Left ventricle myocardium superior (tissue), 1 donor: ENCODE results near the gene CEP135. TPM values are rescaled to one million over a fixed set of nuclear protein-coding genes. Genes with fewer than 3 reads are reported as not detected.
"Not testable (repeated sequence)": the region's sequence is repeated elsewhere in the genome, so short reads cannot be mapped to it uniquely, and the experiment has no call there.

Experiments
- ATAC-seq: fragments of 200-7000 bp; cut with Tn5 transposase; one replicate; pipeline ENCODE4 v1.9.1; 2020; ENCODE audit warnings: mild to moderate bottlenecking, moderate library complexity
- DNase-seq: peaks from one replicate; pipeline ENCODE4 v3.0.0-alpha.2; 2020
- intact Hi-C: fragments of 100-400 bp; cut with micrococcal nuclease; formaldehyde crosslinking; loops from one replicate; pipeline ENCODE4 v1.11.0; 2022
- total RNA-seq: library from RNA; stranded (reverse); fragmentation: NEBNext Ultra II Directional; extraction: Animal tissue kit (Norgen Biotek cat#: 25700); gene quantifications from one replicate; pipeline ENCODE4 v1.2.1, GENCODE V29; 2021
- donor health status: DM: no; HTN: yes; CAD: no; lungs with severe emphysema.

The CEP135 gene
- total RNA-seq, 1 donor from 2014 or later, result 2.5 TPM

DNA sequence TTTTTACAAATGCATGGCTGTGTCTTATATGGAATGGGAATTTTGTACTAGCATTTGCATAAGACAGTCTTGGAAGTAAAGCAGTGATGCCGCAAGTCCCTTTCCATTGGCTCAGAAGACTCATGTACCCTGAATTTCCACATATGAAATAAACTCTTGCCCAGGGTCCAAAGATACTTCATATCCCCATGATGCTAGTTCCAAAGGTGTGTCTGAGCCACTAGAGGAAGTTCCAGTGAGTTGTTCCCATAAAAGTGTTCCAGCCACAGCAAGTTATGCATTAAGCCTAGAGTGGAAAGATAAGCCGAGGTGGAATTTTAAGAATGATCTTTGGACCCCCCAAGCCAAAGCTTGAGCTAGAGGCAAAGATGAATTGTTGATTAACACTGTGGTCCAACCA, 9.3 kb upstream of the CEP135 start:
- no peak for ATAC-seq
- intact Hi-C loops, result no loop called here

DNA sequence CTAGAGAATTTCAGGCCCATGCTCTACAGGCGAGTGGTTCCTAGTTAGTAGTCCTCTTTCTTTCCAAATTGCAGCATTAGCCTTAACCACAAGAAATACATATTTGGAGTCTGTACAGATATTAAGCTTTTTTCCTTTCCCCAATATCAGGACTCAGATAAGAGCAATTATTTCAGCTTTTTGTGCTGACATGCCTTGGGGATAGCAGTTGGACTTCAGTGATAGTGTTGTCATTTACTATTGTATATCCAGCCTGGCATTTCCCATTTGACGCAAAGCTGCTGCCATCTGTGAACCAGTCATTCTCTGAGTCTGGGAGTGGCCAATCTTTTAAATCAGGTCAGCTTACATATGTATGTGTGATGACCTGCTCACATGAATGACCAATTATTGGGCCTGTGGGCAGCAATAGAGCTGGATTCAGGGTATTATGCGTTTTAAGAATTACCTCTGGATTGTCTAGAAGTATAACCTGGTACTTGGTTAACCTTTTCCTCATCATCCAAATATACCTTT, 6.8 kb upstream of the CEP135 start:
- intact Hi-C loops, result no loop called here
- ATAC-seq, result no peak

More for the DNA sequence above, 9.3 kb upstream of the CEP135 start:
- no peak for DNase-seq

DNA sequence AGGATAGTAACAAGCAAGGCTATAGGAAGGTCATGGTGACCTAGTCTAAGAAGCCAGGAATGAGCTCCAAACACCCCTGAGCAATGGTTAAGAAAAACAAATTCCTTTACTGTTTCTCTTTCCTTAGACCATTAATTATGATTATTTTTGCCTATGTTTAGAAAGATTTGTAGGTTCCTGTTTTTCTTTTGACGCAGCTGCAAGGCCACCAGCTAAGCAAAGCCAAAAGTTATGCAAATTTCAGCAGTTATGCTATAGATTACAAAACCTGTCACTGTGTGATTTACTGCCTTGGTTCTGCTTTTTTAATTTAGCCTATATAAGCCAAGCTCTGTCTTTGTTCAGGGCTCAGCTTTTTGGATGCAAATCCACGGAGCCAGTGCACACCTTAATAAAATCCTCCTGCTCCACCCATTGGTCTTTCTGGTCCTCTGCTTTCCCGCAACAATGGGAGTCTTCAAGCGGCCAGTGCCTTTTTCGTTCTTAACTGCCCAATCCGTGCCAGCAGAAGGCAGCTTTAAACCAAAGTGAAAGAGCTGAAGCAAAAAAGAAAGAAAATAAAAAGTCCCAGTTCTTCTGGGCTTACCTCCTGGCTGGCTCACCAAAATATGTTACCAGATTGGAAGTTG, 1.4 kb upstream of the CEP135 start:
- DNase-seq (no peak), ATAC-seq (no peak)
- intact Hi-C loops, result no loop called here

More for the DNA sequence above, 6.8 kb upstream of the CEP135 start:
- no peak for DNase-seq

DNA sequence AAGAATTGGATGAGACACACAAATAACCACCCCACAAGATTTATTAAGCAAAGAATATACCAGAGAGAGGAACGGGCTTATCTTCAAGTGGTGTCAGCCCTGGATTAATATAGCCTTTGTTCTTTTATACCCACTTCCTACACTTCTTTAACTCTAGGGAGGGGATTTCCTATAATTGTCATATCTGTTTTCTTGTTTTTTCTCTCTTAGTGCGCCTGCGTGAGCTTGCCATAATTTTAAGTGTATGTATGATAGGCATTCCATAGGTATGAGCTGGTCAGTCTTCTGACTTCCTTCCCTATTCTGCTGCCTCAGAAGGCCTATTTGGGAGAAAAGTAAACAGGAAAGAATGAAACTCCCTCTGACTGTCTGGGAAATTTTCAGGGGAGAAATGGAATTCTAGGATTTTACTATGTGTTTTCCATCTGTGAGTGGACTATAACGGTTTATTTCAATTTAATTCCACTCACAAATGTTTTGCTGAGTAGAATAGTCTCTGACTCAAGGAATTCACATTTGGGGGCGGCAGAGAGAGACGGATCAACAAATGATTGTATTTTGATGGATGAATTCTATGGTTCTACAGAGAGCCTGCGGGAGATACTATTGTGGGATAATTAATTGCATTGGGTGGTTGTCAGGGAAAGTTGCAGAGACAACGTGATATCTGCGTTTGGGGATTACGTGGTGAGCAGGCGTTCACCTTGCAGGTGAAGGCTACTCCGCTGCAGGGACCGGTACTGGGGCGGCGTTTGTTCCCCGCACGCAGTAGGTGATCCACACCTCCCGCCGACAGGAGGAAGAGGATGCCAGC, 626 bp upstream of the CEP135 start:
- DNase-seq, result no peak
- intact Hi-C loops, result no loop called here
- no peak for ATAC-seq

DNA sequence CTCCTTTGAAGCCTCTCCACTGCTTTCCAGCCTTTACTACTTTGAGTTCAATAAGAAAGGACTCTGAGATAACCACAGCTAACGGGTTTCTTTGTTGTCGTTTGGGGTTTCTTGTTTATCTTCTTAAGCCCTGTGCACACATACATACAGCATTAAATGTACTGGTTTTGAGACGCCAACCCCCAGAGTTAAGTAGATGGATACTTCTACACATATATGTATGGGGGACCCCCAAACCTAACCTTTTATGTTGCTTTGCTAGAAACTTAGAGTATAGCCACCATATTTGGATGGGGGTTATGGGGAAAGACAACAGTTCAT, 697 bp downstream of the CEP135 start:
- intact Hi-C loops, result no loop called here
- DNase-seq (no peak), ATAC-seq (no peak)

DNA sequence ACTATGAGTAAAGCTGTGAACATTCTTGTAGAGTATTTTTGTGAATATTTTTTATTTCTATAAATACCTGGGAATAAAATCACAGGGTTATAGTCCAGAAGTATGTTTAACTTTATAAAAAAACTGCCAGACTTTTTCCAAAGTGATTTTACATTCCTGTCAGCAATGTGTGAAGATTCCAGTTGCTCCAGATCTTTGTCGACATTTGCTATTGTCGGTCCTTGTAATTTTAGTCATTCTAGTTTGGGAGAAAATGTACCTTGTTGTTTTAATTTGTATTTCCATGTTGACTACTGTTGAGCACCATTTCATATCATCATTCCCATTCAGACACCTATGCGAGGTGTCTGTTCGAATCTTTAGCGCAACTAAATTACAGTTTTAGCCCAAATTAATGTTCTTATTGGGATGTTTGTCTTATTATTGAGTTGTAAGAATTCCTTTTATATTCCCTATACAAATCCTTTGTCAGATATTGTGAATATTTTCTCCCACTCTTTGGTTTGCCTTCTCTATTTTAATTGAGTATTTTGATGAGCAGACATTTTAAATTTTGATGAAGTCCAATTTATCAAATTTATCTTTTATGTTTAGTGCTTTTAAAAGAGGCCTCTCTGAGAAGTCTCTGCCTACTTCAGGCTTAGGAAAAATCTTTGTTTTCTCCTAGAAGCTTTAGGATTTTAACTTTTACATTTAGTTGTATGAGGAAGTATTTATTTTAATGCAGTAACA, 2.6 kb downstream of the CEP135 start:
- intact Hi-C loops, result no loop called here
- no peak for ATAC-seq
- no peak for DNase-seq

DNA sequence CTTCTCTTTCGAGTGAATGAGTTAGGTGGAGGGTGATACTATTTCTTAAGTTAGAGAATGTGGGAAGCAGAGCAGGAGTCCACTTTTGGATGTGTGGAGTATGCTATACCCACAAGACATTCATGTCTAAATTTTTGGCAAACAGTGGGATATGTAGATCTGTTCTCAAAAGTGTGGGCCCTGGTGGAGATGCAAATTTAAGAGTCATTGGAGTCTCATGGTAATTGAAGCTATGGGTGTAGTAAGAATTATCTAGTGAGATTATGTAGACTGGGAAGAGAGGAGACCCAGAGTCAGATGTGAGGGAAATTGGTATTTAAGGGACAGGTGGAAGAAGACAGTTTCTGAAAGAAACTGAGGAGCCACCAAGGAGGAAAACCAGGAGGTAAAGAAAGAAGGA, 7.0 kb downstream of the CEP135 start:
- no peak for DNase-seq
- intact Hi-C loops, result no loop called here
- ATAC-seq, result no peak

DNA sequence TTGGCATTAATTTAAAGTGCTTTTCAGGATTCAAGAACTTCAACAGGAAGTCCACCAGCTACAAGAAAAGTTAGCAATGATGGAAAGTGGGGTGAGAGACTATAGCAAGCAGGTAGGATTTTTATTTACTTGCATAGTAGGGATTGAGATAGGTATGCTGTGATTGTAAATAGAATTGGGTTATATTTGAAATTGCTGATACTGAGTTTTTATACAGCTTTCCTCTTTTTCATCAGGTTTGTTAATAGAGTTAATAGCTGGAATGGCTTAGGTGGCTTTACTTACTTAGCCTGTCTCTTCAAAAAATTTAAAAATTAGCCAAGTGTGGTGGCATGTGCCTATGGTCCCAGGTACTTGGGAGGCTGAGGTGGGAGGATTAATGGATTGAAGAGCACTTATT, 10.9 kb downstream of the CEP135 start:
- intact Hi-C loops, result no loop called here
- DNase-seq (no peak), ATAC-seq (no peak)

DNA sequence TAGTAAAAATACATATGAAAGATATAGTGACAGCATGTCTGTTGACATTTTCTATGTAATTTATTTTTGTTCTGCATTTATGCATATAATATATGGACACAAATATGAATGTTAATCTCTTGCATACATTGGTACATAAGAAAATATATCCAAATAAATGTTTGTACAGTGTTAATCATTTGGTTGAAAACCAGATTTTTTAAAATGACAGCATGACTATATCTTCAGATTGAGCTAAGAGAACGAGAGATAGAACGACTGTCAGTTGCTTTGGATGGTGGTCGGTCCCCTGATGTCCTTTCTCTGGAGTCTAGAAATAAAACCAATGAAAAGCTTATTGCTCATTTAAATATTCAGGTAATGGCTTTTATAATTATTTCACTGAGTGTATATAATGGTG, 15.3 kb downstream of the CEP135 start:
- ATAC-seq, result no peak
- no peak for DNase-seq
- intact Hi-C loops, result no loop called here

DNA sequence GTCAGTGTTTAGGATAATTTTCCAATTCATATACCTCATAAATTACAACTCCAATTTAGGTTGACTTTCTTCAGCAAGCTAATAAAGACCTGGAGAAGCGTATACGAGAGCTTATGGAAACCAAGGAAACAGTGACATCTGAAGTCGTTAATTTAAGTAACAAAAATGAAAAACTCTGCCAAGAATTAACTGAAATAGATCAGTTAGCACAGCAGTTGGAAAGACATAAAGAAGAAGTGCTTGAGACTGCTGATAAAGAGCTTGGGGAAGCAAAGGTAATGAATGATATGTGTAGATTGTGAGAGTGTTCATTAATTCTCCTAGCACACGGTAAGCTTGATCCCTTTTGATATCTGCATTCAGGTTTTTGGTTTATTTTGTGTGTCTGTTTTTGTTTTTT, 16.8 kb downstream of the CEP135 start:
- ATAC-seq, result no peak
- intact Hi-C loops, result no loop called here
- DNase-seq, result no peak

DNA sequence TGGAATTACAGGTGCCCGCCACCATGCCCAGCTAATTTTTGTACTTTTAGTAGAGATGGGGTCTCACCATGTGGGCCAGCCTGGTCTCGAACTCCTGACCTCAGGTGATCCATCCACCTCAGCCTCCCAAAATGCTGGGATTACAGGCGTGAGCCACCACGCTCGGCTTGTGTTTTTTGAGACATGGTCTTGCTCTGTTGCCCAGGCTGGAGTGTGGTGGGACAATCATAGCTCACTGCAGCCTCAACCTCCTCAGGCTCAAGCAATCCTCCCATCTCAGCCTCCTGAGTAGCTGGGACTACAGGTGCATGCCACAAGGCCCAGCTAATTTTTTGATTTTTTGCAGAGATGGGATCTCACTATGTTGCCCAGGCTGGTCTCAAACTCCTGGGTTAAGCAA, 17.6 kb downstream of the CEP135 start:
- ATAC-seq, intact Hi-C loops, DNase-seq: not testable (repeated sequence)

DNA sequence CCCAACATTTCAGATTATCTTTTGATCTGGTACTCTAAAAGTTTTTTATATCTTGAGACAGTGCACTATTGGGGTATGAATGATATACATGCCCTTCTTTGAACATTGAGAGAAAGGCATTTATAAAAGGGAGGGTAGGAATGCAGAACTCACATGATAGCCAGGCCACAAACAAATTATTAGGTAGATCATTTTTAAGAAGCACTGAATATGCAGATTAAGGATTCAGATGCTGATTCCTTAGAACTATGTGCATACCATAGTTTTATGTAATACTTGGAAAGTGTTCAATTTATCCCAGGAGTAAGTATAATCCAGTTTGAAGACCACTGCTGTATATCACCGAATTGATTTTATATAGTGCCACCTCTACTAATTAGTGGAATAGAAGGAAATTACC, 18.6 kb downstream of the CEP135 start:
- no peak for DNase-seq
- no peak for ATAC-seq
- intact Hi-C loops, result no loop called here

DNA sequence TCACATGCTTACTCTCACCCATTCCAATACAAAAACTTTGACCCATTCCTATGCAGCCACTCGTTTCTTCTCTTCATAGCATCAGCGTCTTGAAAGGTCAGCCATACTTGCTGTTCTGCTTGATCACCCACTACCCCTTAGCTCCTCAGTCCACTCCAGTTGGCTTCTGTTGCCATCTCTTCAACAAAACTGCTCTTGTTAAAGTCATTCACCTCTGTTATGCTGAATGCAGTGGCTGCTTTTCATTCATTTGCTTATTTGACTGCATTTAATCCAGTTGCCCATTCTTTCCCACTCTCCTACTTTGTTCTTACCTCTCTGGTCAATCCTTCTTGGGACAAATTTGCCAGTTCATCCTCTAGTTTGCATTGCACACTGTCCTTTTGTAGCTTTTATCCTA, 24.9 kb downstream of the CEP135 start:
- DNase-seq, result no peak
- intact Hi-C loops, result no loop called here
- no peak for ATAC-seq

DNA sequence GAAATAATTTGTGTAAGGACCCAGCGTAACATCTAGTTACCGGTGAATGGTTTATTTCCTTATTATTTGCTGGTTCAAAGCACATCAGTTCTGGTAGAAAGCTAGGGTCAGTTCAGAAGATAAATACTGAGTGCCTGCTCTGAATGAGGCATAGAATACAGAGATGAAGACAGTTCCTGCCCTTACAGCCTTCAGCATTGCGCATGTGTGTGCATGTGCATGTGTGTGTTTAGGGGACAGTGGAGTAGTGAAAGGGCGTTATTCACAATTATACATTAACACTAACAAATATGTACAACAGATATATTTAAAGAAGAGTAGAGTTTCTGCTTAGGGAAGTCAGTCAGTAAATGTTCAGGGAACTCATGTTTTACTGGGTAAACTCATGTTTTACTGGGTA, 29.1 kb downstream of the CEP135 start:
- intact Hi-C loops, result no loop called here
- DNase-seq (no peak), ATAC-seq (no peak)

DNA sequence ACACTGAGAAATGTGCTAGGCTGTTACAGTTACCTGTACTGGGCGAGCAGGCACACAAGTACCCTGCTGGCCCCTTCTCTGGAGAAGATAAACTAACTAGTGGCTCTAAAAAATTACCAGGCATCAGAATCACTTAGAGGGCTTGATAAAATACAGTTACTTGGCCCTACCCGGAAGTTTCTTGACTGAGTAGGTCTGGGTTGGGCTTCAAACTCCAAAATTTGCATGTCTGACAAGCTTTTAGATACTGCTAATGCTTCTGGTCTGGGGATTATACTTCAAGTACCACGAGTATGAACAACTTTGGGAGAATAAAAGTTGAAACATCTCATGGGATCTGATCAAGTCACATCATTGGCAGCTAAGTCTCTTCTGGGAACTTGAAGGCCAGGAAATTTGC, 30.8 kb downstream of the CEP135 start:
- intact Hi-C loops, result no loop called here
- ATAC-seq (no peak), DNase-seq (no peak)

DNA sequence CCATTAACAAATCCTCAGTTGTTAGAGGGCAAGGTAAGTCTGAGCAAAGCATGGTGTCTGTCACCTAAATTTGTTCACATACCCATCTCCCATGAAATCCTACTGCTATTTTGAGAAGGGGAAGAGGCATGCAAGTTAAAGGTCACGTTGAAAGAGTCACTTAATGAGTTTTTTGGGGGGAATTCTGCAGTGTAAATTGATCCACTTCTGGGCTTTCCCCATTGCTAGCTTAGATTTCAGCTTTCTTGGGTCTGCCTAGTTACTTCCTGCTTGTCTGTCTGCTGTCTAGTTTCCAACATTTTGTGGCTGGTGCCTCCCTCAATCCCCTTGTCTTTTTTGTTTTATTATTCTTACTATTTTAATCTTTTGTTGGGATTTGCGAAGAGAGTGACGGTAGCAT, 32.0 kb downstream of the CEP135 start:
- intact Hi-C loops, result no loop called here
- no peak for DNase-seq
- no peak for ATAC-seq

DNA sequence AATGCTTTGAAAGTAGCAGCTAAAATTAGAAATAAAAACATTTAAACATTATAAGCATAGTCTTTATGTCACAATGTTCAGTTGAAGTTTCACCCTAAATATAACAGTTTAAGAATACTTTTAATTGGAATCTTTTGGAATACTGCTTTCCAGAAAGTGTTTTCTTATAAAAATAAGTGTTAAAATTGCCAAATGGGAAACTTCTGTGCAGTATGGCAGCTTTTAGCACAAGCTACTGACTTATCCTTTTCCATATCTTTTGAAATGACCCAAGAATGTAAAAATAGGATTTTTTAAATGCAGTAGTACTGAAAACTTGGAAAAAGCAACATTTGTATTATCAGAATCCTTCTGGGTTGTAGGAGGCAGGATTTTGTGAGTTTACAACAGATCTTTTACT, 34.2 kb downstream of the CEP135 start:
- ATAC-seq (no peak), DNase-seq (no peak)
- intact Hi-C loops, result no loop called here

DNA sequence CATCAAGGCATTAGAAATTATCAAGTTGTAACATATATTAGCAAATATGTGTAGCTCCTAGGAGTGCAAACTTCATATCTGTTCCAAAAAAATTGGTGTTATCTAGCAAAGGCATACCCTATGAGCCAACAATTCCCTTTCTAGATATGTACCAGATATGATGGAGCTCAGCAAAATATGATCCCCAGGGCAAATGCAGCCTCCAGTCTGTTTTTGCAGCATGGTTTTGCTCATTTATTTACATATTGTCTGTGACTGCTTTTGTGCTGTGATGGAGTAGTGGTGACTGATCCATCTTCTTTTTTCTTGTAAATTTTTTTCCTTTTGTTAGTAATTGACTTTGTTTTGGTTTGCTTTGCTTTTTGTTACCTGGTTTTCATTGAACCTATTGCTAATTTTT, 41.0 kb downstream of the CEP135 start:
- intact Hi-C loops, result no loop called here
- no peak for DNase-seq
- no peak for ATAC-seq

DNA sequence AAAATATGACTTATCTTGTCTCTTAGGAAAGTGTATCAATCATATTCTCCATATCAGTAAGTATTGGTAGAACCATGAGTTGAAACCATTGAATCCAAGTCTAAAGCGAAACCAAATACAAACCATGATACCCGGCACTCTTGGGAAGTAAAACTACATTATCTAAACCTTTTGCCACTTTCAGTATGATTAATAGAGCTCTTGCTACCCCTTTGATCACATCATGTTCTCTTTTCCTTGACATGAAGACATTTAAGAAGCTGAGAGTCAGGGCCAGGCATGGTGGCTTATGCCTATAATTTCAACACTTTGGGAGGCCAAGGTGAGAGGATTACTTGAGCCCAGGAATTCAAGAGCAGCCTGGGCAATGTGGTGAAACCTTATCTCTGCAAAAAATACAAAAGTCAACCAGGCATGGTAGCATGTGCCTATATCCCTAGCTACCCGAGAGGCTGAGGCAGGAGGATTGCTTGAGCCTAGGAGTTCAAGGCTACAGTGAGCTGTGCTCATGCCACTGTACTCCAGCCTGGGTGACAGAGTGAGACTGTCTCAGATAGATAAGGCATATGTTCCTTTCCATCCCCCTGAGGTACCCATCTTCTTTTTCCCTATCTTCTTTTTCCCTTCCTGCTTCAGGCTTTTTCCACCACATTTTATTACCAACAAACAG, 45.4 kb downstream of the CEP135 start:
- DNase-seq, result no peak
- no peak for ATAC-seq
- intact Hi-C loops, result no loop called here

DNA sequence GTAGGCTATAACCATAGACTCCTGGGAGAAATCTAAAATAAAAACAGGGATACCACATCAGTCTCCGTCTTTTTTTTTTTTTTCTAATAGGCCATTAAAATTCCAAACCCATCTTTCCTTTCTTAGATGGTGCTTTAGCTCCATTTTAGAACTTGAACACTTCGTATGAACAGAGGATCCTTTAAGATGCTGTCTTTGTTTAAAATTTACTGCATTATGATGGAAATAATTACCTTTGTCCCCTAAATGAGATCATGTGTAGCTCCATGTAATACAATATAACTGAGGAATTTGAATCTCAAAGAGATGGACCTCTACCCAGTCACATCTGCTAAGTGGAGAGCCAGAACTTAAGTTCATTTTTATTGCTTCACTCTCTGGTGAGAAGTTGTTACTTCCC, 47.9 kb downstream of the CEP135 start:
- DNase-seq (no peak), ATAC-seq (no peak)
- intact Hi-C loops, result no loop called here
